Measurements from ENCODE around the gene EIF3B. TPM values are rescaled to one million over a fixed set of nuclear protein-coding genes. Genes with fewer than 3 reads are reported as not detected.
"Not testable (repeated sequence)": the region's sequence is repeated elsewhere in the genome, so short reads cannot be mapped to it uniquely, and the experiment has no call there.

Gene EIF3B
- total and polyA plus RNA-seq, 2 donors: 85.8 to 97.7 TPM

DNA sequence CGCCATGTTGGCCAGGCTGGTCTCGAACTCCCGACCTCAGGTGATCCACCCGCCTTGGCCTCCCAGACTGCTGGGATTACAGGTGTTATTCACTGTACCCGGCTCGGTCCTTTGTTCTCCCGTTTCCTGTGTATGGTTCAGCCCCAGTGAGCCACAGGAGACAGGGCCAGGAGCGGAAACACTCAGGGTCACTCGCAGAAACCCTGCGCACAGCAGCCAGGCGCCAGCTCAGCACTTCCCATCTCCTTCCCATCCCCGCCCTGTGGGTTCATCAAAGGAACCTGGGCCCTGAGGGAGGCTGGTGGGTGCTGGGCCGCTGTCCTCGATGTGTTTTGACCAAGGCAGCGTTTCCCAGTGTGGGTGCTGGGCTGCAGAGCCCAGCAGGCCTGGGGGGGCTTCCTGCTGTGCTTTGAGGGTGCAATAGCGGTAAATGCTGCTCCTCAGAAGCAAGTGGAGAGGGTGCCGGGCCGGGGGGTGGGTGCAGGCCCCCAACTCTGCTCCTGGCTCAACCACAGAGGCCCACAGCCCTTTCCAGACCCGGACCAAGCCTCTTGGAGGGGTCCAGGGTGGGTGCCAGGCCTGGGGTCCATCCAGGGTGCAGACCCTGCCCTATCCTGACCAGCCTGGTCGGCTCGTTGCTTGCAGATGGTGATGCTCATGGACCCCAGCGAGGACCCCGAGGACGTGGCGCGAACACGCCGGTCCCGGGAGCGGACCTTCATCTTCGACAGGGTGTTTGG lies 33.4 kb downstream of the EIF3B start:
- DNase-seq (ENCODE audit: extremely low spot score): no peak
- 90% methylated on average over 31 of the region's 31 CpGs for WGBS
- H3K27ac ChIP-seq (ENCODE audit: low read depth): no peak overlapping the region

DNA sequence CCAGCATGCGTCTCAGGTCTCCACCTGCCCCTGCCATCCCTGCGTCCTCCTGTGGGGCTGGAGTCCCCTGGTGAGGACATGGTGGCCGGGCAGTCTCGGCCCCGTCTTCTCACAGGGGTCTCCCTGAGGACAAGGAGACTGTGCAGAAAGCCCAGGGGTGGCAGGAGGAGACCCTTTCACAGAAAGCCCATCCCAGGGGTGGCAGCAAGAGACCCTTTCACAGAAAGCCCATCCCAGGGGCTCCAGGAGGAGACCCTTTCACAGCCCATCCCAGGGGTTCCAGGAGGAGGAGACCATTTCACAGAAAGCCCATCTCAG lies 34.0 kb downstream of the EIF3B start:
- WGBS: 98% methylated on average over 5 of the region's 5 CpGs
- H3K4me1 ChIP-seq (ENCODE audit: insufficient read depth): no peaks in the 10 kb centered on the region

More for the DNA sequence above, 33.4 kb downstream of the EIF3B start:
- Histone ChIP-seq H3K4me1 (ENCODE audit: insufficient read depth) (no peaks in the 10 kb centered on the region), H3K4me3 (ENCODE audit: low read depth, low read length) (no peak overlapping the region), H3K36me3 (ENCODE audit: insufficient read depth) (no peaks in the 10 kb centered on the region)

DNA sequence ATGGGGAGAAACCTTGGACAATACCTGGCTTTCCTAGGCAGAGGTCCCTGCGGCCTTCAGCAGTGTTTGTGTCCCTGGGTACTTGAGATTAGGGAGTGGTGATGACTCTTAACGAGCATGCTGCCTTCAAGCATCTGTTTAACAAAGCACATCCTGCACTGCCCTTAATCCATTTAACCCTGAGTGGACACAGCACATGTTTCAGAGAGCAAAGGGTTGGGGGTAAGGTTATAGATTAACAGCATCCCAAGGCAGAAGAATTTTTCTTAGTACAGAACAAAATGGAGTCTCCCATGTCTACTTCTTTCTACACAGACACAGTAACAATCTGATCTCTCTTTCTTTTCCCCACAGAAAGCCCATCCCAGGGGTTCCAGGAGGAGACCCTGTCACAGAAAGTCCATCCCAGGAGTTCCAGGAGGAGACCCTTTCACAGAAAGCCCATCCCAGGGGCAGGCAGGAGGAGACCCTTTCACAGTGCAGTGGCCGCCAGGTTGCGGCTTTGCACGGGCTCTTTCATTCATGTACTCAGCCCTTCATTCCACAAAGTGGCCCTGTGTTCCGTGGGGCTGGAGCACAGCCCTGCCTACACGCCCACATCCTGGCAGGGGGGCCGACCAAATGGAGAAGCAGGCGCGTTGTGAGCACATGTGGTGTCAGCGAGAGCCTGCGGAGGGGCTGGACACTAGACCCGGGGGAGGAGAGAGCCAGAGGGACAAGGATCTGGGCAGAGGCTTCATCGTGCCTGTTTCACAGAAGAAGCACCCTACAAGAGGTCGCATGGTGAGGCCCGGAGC lies 35.6 kb downstream of the EIF3B start:
- WGBS: 51% methylated on average over 16 of the region's 16 CpGs
- H3K4me1 ChIP-seq (ENCODE audit: insufficient read depth); DNase-seq (ENCODE audit: extremely low spot score); H3K36me3 ChIP-seq (ENCODE audit: insufficient read depth); H3K4me3 ChIP-seq (ENCODE audit: low read depth, low read length); H3K27ac ChIP-seq (ENCODE audit: low read depth): not testable (repeated sequence)

More for the DNA sequence above, 34.0 kb downstream of the EIF3B start:
- H3K4me3 ChIP-seq (ENCODE audit: low read depth, low read length): no peak overlapping the region
- H3K27ac ChIP-seq (ENCODE audit: low read depth): no peak overlapping the region
- no peak for DNase-seq (ENCODE audit: extremely low spot score)
- H3K36me3 ChIP-seq (ENCODE audit: insufficient read depth): no peaks in the 10 kb centered on the region

DNA sequence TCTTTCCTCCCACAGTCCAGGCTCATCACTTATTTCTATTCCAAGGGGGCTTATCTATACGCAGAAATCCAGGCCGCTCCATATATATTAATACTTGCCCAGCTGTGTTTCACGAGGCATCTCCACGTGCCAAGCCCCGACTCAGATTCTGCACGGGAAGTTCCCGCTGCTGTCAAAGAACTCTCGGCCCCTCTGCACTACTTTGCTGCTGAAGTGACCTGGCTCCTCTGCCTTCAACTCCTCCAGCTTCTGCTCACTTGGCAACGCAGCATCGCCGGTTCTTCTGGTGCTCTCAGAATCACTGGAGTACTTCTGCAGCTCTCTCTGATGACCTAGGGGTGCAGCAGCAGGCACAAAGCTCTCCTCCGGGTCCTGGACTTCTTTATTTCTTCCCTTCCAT lies 39.1 kb downstream of the EIF3B start:
- no peak for DNase-seq (ENCODE audit: extremely low spot score)
- Histone ChIP-seq H3K36me3 (ENCODE audit: insufficient read depth) (no peaks in the 10 kb centered on the region), H3K27ac (ENCODE audit: low read depth) (no peak overlapping the region), H3K4me1 (ENCODE audit: insufficient read depth) (no peaks in the 10 kb centered on the region), H3K4me3 (ENCODE audit: low read depth, low read length) (no peak overlapping the region)
- WGBS: 19% methylated on average over 12 of the region's 12 CpGs

DNA sequence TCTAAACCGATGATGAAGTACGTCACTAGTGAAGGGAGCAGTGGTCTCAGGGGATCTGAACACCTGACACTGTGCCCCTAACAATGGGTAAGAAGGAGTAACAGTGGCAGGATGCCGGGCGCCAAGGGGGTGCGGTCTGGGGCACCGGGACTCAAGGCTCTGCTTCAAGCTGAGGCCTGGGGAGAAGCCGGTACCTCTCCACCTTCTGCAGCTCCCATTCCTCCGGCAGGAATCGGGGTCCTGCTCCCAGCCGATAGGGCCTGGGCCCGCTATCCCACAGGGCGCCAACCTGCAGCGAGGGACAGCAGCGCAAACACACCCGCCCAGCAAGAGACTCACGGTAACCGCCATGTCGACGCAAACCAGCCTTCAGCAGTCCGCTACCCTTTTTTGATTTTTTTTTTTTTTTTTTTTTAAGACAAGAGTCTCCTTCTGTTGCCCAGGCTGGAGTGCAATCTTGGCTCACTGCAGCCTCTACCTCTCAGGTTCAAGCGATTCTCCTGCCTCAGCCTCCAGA lies 40.0 kb downstream of the EIF3B start:
- no peak for DNase-seq (ENCODE audit: extremely low spot score)
- Histone ChIP-seq H3K36me3 (ENCODE audit: insufficient read depth) (no peaks in the 10 kb centered on the region), H3K4me3 (ENCODE audit: low read depth, low read length) (no peak overlapping the region), H3K27ac (ENCODE audit: low read depth) (no peak overlapping the region), H3K4me1 (ENCODE audit: insufficient read depth) (no peaks in the 10 kb centered on the region)
- WGBS: 91% methylated on average over 21 of the region's 21 CpGs

DNA sequence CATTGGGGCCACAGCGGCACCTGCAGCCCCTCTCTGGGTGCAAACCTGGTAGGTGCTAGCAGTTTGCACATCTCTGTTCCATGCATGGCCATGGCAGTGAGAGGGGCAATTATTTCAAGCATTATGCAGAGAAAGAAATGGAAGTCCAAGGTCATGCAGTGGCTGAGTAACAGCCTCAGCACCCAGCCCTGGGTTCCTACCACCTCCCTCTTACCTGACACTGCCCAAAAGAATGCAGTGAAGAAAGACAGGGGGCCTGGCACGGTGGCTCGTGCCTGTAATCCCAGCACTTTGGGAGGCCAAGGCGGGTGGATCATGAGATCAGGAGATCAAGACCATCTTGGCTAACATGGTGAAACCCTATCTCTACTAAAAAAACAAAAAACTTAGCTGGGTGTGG lies 43.9 kb downstream of the EIF3B start:
- no peak for DNase-seq (ENCODE audit: extremely low spot score)
- Histone ChIP-seq H3K36me3 (ENCODE audit: insufficient read depth) (no peaks in the 10 kb centered on the region), H3K27ac (ENCODE audit: low read depth) (no peak overlapping the region), H3K4me1 (ENCODE audit: insufficient read depth) (no peaks in the 10 kb centered on the region), H3K4me3 (ENCODE audit: low read depth, low read length) (no peak overlapping the region)
- 85% methylated on average over 4 of the region's 4 CpGs for WGBS

DNA sequence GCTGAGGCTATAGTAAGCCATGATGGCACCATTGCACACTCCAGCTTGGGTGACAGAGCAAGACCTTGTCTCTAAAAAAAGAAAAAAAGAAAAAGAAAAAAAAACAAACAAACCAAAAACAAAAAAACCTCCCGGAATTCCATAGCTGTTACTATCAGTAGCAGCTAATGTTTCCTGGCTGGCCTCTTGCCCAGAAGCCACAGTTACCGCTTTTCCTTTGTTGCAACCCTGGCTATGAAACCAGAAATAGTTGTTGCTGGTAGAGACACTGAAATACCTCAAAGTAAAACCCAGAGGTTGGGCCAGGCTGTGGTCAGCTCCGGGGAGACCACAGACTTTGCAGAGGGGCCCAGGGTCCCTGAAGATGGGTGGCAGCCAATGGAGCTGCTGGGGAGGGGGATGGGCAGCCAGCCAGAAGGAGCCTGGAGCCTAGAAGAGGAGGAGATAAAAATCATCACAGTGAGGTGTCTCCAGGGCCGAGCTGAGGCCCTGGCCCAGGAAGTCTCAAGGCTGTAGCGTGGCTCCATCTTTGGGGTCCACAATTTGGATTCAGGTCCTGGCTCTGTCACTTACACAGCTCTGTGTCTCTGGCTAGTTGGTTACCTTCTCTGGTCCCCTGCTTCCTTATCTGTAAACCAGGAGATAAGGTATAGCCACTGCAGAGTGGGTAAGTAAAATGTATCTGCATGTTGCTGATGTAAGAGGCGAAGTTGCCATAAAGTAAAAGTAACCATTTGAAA lies 45.4 kb downstream of the EIF3B start:
- peak overlapping the region; percentile 27 for H3K27ac ChIP-seq (ENCODE audit: low read depth)
- no peak overlapping the region for H3K4me3 ChIP-seq (ENCODE audit: low read depth, low read length)
- 18% methylated on average over 6 of the region's 6 CpGs for WGBS
- H3K4me1 ChIP-seq (ENCODE audit: insufficient read depth): no peaks in the 10 kb centered on the region
- H3K36me3 ChIP-seq (ENCODE audit: insufficient read depth): no peaks in the 10 kb centered on the region
- peak; percentile 83 for DNase-seq (ENCODE audit: extremely low spot score)

DNA sequence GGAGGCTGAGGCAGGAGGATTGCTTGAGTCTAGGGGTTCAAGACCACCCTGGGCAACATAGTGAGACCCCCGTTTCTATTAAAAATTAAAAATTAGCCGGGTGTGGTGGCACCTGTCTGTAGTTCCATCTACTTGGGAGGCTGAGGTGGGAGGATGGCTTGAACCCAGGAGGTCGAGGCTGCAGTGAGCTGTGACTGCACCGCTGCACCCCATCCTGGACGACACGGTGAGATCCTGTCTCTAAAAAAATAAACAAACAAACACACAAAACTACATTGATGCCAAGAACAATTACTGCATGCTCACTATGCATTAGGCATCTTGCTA lies 48.0 kb downstream of the EIF3B start:
- no peaks in the 10 kb centered on the region for H3K36me3 ChIP-seq (ENCODE audit: insufficient read depth)
- DNase-seq (ENCODE audit: extremely low spot score): no peak
- no peaks in the 10 kb centered on the region for H3K4me1 ChIP-seq (ENCODE audit: insufficient read depth)
- no peak overlapping the region for H3K27ac ChIP-seq (ENCODE audit: low read depth)
- H3K4me3 ChIP-seq (ENCODE audit: low read depth, low read length): no peak overlapping the region
- WGBS: 64% methylated on average over 6 of the region's 6 CpGs

DNA sequence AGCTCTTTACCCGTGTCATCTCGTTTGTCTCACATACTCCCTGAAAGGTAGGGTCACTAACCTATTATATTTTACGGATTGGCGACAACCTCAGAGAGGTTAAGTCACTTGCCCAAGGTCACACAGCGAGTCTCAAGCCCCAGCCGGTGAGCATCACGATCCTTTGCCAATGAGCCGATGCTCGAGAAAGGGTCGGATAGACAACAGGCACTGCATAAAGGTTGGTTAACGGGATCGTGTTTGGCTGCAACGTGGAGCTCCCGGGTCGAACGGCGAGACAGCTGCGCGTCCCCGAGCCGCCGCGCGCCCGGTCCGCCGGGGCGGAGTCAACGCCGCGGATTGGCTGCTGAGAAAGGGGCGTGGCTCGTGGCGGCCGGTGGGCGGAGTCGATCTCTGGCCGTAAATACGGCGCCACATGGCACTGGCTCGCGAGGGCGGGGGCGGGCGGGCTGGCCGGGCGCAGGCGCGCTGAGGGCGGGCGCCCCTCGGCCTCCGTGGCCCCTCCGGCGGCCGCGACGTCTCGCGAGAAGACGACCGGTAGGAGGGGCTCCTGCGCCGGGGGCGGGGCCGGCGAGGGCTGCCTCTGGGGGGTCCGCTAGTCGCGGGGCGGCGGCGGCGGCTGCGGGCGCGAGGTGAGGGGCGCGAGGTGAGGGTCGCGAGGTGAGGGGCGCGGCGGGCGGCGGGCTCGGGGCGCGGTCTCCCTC lies 48.5 kb downstream of the EIF3B start, which contains the start of gene CHST12:
TSS of gene CHST12 (plus strand) at position 598 of the 704 bp plus-strand sequence. CDS start 29,029 bp downstream, outside the sequence.
- Histone ChIP-seq H3K36me3 (ENCODE audit: insufficient read depth) (no peaks in the 10 kb centered on the region), H3K4me1 (ENCODE audit: insufficient read depth) (no peaks in the 10 kb centered on the region), H3K27ac (ENCODE audit: low read depth) (no peak within 1 kb of the TSS), H3K4me3 (ENCODE audit: low read depth, low read length) (peak within 1 kb of the TSS; percentile 94)
- 1% methylated on average over 89 of the region's 89 CpGs for WGBS
- DNase-seq (ENCODE audit: extremely low spot score): peak; percentile 68

DNA sequence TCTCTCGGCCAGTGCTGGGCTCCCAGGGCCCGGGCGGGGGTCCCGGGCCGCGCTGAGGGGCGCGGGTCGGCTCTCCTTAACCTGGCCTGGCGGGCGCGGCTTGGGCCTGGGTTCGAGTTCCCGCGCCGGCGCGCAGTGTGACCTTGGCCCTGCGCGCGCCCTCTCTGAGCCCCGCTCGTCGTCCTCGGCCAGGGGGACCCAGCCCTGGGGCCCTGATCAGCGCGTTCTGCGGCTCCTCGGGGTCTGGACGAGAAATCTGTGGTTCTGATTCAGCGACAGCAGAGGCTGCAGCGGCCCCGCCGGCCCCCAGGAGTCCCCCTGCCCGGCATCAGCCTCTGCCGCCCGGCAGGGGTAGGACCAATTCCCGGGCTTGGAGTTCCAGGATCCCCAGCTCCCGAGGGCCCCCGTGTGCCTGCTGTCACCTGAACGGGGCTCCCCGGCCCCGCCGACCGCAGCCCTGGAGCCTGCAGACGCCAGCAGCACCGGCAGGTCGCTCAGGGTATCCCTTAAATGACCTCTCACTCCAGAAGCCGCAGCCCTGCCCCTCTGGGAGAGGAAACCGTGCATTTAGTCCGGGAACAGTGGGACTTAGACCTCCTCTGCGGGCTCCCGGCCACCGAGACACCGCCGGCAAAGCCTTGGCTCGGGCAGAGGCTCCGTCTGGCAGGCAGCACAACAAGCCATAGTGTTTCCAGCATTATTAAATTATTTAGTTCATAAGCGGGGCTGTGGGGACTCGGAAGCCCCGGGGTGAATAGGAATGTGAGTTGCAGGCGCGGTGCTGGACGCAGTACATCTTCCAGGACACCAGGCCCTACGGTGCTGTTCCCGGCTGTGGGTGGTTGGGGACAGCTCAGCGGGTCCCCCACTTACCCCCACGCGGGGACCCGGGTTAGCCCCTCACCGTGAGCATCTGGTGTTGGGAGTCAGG lies 49.4 kb downstream of the EIF3B start:
- Histone ChIP-seq H3K36me3 (ENCODE audit: insufficient read depth) (no peaks in the 10 kb centered on the region), H3K27ac (ENCODE audit: low read depth) (no peak overlapping the region), H3K4me1 (ENCODE audit: insufficient read depth) (no peaks in the 10 kb centered on the region), H3K4me3 (ENCODE audit: low read depth, low read length) (peak overlapping the region; percentile 94)
- no peak for DNase-seq (ENCODE audit: extremely low spot score)
- WGBS: 2% methylated on average over 71 of the region's 71 CpGs

DNA sequence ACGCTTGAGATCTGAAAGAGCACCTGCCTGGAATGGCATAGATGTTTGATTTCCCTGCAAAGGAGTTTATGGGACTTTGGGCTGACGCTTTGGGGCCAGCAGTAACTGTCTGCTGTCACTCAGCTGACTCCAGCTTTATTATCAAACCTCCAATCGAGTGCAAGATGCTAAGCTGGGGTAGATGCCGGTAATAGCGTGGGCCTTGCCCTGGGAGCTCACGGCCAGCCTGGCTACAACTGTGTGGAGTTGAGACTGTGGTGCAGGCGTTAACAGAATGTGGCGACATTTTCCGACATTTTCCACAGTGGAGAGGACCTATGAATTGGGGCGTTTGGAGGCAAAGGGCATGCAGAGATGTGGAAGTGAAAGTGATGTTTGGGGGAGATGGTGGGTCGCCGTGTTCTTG lies 50.1 kb downstream of the EIF3B start:
- Histone ChIP-seq H3K27ac (ENCODE audit: low read depth) (no peak overlapping the region), H3K4me1 (ENCODE audit: insufficient read depth) (no peaks in the 10 kb centered on the region), H3K4me3 (ENCODE audit: low read depth, low read length) (peak overlapping the region; percentile 94), H3K36me3 (ENCODE audit: insufficient read depth) (no peaks in the 10 kb centered on the region)
- no peak for DNase-seq (ENCODE audit: extremely low spot score)
- WGBS: 63% methylated on average over 12 of the region's 12 CpGs

DNA sequence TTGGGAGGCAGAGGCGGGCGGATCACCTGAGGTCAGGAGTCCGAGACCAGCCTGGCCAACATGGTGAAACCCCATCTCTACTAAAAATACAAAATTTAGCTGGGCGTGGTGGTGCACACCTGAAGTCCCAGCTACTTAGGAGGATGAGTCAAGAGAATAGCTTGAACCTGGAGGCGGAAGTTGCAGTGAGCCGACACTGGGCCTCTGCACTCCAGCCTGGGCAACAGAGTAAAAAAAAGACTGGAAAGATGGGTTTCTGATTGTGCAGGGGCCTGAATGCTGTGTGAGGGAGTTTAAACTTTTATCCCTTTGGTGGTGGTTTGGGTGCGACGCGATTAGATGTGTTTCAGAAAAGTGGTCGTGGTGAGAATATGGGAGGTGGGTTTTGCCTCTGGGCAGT lies 50.6 kb downstream of the EIF3B start:
- no peak overlapping the region for H3K4me3 ChIP-seq (ENCODE audit: low read depth, low read length)
- no peaks in the 10 kb centered on the region for H3K36me3 ChIP-seq (ENCODE audit: insufficient read depth)
- WGBS: 94% methylated on average over 10 of the region's 10 CpGs
- H3K4me1 ChIP-seq (ENCODE audit: insufficient read depth): no peaks in the 10 kb centered on the region
- no peak for DNase-seq (ENCODE audit: extremely low spot score)
- H3K27ac ChIP-seq (ENCODE audit: low read depth): no peak overlapping the region
